Dedifferentiated amniotic fluid mesenchymal stem cell (primary cell): ENCODE data around the gene OGFOD2.
A peak's percentile ranks its signal among the peaks of the same experiment; 100 is the strongest.
"Not testable (repeated sequence)": the region's sequence is repeated elsewhere in the genome, so short reads cannot be mapped to it uniquely, and the experiment has no call there.

ENCODE experiments used
- DNase-seq: peaks from one replicate; pipeline ENCODE4 v3.0.0-alpha.2; 2016; ENCODE audit errors: extremely low spot score

OGFOD2 gene

GRCh38 chr12:122974892-122975789 lies at the start of gene OGFOD2:
Gene OGFOD2, plus strand, starts transcription at chr12:122975244. Its CDS starts 8 bp downstream, at chr12:122975252.
- DNase-seq: peak; percentile 86

- no peak for DNase-seq
These were observed 47.2 kb upstream of the OGFOD2 start for GRCh38 chr12:122927756-122928403.

GRCh38 chr12:122928404-122929147 lies 46.5 kb upstream of the OGFOD2 start:
- DNase-seq: no peak

GRCh38 chr12:122929148-122929538 lies 45.9 kb upstream of the OGFOD2 start:
- no peak for DNase-seq

GRCh38 chr12:122929812-122930211 lies 45.2 kb upstream of the OGFOD2 start:
- no peak for DNase-seq

GRCh38 chr12:122932207-122932606 lies 42.8 kb upstream of the OGFOD2 start:
- DNase-seq: no peak

GRCh38 chr12:122934722-122935121 lies 40.3 kb upstream of the OGFOD2 start:
- no peak for DNase-seq

GRCh38 chr12:122935318-122935717 lies 39.7 kb upstream of the OGFOD2 start:
- no peak for DNase-seq

GRCh38 chr12:122937622-122938091 lies 37.4 kb upstream of the OGFOD2 start:
- no peak for DNase-seq

GRCh38 chr12:122939125-122939524 lies 35.9 kb upstream of the OGFOD2 start:
- DNase-seq: no peak

GRCh38 chr12:122941351-122941750 lies 33.7 kb upstream of the OGFOD2 start:
- DNase-seq: not testable (repeated sequence)

- no peak for DNase-seq
These were observed 32.4 kb upstream of the OGFOD2 start for GRCh38 chr12:122942637-122943036.

- DNase-seq: no peak
These were observed 31.8 kb upstream of the OGFOD2 start for GRCh38 chr12:122943196-122943595.

- DNase-seq: no peak
These were observed 30.1 kb upstream of the OGFOD2 start for GRCh38 chr12:122944605-122945592.

GRCh38 chr12:122946690-122947341 lies 28.2 kb upstream of the OGFOD2 start:
- DNase-seq: peak; percentile 98

GRCh38 chr12:122947352-122947792 lies 27.7 kb upstream of the OGFOD2 start:
- DNase-seq: no peak

- no peak for DNase-seq
These were observed 26.4 kb upstream of the OGFOD2 start for GRCh38 chr12:122948605-122949004.

- DNase-seq: no peak
These were observed 25.6 kb upstream of the OGFOD2 start for GRCh38 chr12:122949405-122949804.

- no peak for DNase-seq
These were observed 25.0 kb upstream of the OGFOD2 start for GRCh38 chr12:122949816-122950675.
